GM12878 (cell line): ENCODE results near the gene MAP3K4.

Source experiments
- CREB1 ChIP-seq: IDR thresholded peaks from 2 replicates; pipeline ENCODE4 v1.6.1; 2012; ENCODE audit warnings: low read depth, mild to moderate bottlenecking, inconsistent platforms
- EP300 ChIP-seq, 2 experiments: fragments of 150-350 bp in 1 of 2; IDR thresholded peaks; 2 replicates each; pipeline ENCODE4 v1.6.1; 2011 to 2012; ENCODE audit warnings: low read depth in 2 of 2, low read length in 2 of 2, borderline replicate concordance in 1 of 2, improper control_type of control experiment in 1 of 2, inconsistent platforms in 1 of 2; ENCODE audit not compliant: control insufficient read depth in 1 of 2
- NR2C2 ChIP-seq: IDR thresholded peaks from 2 replicates; pipeline ENCODE4 v1.6.1; 2011; ENCODE audit warnings: borderline replicate concordance, low read depth; ENCODE audit not compliant: control insufficient read depth, insufficient read length
- SREBF2 ChIP-seq: IDR thresholded peaks from 2 replicates; pipeline ENCODE4 v1.6.1; 2012; ENCODE audit warnings: mild to moderate bottlenecking, low read length
- TAF1 ChIP-seq: IDR thresholded peaks from 2 replicates; pipeline ENCODE4 v1.6.1; 2011; ENCODE audit warnings: mild to moderate bottlenecking, low read depth, low read length, borderline replicate concordance
- TF ChIP-seq, protein P1 (sequence below): IDR thresholded peaks from 2 replicates; pipeline ENCODE4 v1.6.1; 2011; ENCODE audit warnings: borderline replicate concordance, low read depth, mild to moderate bottlenecking, moderate library complexity, mixed read lengths, low read length; ENCODE audit not compliant: insufficient read depth; ENCODE audit errors: extremely low read length
- TF ChIP-seq, protein P2 (sequence below): IDR thresholded peaks from 2 replicates; pipeline ENCODE4 v1.6.1; 2012; ENCODE audit warnings: low read depth, low read length, improper control_type of control experiment

DNA sequence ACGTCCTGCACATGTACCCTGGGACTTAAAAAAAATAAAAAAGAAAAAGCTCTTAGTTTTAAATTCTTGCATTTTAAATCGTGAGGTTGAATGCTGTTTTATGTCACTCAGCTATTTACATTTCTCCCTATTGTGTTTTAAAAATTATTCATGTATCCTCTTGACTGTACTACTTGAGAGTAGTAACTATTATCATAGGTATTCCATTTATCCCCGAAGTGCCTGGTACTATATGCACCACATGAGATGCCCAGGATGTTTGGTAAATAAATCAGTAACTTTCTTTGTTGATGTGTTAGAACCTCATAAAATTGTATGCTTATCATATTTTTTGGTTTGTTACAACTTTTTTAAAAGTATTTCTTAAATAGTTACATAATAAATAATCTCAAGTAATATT is 18.4 kb downstream of the MAP3K4 start:
- TF ChIP-seq, protein P1, sequence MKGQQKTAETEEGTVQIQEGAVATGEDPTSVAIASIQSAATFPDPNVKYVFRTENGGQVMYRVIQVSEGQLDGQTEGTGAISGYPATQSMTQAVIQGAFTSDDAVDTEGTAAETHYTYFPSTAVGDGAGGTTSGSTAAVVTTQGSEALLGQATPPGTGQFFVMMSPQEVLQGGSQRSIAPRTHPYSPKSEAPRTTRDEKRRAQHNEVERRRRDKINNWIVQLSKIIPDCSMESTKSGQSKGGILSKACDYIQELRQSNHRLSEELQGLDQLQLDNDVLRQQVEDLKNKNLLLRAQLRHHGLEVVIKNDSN, result no peak
- TF ChIP-seq, protein P2, sequence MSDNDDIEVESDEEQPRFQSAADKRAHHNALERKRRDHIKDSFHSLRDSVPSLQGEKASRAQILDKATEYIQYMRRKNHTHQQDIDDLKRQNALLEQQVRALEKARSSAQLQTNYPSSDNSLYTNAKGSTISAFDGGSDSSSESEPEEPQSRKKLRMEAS, result no peak
- TF ChIP-seq SREBF2 (no peak), EP300 (IDR thresholded peaks at IDR 0.05; ENCODE audit: borderline replicate concordance in 1 of 2, control insufficient read depth in 1 of 2, low read depth in 2 of 2, low read length in 2 of 2) (no peak), CREB1 (no peak), TAF1 (no peak), NR2C2 (no peak)
